GM12892 (cell line): Measurements from ENCODE around the gene LMBR1.

ENCODE experiments used
- POLR2A ChIP-seq: IDR thresholded peaks from 2 replicates; pipeline ENCODE4 v1.6.1; 2011; ENCODE audit warnings: low read depth, low read length, control low read depth
- POLR2AphosphoS5 ChIP-seq: IDR thresholded peaks from 2 replicates; pipeline ENCODE4 v1.6.1; 2011; ENCODE audit warnings: low read depth, low read length, control low read depth
- TAF1 ChIP-seq: IDR thresholded peaks from 2 replicates; pipeline ENCODE4 v1.6.1; 2011; ENCODE audit warnings: low read depth, mild to moderate bottlenecking, control low read depth, low read length, borderline replicate concordance

DNA sequence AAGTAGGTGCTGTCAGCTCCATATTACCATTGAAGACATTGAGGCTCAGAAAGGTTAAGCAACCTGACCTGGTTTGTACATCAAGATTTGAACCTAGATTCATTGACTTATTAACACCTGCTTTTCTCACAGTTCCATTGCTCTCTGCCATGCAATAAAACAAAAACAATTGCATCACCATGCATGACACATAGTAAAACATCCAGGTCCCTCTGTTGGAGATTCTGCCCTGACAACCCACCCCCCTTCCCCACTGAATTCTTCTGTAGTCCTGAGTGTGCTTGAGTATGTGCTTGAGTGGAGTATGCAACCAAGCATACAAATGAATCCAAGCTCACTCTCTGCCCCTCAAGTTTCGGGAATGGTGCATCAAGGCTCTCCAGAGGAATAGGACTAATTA lies 6.0 kb upstream of the LMBR1 start:
- TF ChIP-seq POLR2A: no peak
- TF ChIP-seq POLR2AphosphoS5: no peak
- TF ChIP-seq TAF1: no peak
